Measurements from ENCODE around the gene SF3A2. TPM values are rescaled to one million over a fixed set of nuclear protein-coding genes. Genes with fewer than 3 reads are reported as not detected.
A peak's percentile ranks its signal among the peaks of the same experiment; 100 is the strongest.

Gene SF3A2
- total RNA-seq, 1 donor from 2014 or later: 28.7 TPM

- no peak overlapping the region for H3K4me3 ChIP-seq
- no peaks in the 10 kb centered on the region for H3K36me3 ChIP-seq
- H3K27ac ChIP-seq (replicated peaks): no peak overlapping the region
- TF ChIP-seq, protein P1, sequence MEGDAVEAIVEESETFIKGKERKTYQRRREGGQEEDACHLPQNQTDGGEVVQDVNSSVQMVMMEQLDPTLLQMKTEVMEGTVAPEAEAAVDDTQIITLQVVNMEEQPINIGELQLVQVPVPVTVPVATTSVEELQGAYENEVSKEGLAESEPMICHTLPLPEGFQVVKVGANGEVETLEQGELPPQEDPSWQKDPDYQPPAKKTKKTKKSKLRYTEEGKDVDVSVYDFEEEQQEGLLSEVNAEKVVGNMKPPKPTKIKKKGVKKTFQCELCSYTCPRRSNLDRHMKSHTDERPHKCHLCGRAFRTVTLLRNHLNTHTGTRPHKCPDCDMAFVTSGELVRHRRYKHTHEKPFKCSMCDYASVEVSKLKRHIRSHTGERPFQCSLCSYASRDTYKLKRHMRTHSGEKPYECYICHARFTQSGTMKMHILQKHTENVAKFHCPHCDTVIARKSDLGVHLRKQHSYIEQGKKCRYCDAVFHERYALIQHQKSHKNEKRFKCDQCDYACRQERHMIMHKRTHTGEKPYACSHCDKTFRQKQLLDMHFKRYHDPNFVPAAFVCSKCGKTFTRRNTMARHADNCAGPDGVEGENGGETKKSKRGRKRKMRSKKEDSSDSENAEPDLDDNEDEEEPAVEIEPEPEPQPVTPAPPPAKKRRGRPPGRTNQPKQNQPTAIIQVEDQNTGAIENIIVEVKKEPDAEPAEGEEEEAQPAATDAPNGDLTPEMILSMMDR (IDR thresholded peaks at IDR 0.05; ENCODE audit: borderline replicate concordance): no peak
- H3K4me1 ChIP-seq: no peaks in the 10 kb centered on the region
- intact Hi-C loops (cut with micrococcal nuclease): no loop called here
- no peaks in the 10 kb centered on the region for H3K9me3 ChIP-seq (replicated peaks)
- H3K27me3 ChIP-seq (ENCODE audit: low read depth): peaks cover 18% of the 10 kb centered on the region
- no peak for DNase-seq
Measured at GRCh38 chr19:2259336-2259735, 22.7 kb downstream of the SF3A2 start.

DNA sequence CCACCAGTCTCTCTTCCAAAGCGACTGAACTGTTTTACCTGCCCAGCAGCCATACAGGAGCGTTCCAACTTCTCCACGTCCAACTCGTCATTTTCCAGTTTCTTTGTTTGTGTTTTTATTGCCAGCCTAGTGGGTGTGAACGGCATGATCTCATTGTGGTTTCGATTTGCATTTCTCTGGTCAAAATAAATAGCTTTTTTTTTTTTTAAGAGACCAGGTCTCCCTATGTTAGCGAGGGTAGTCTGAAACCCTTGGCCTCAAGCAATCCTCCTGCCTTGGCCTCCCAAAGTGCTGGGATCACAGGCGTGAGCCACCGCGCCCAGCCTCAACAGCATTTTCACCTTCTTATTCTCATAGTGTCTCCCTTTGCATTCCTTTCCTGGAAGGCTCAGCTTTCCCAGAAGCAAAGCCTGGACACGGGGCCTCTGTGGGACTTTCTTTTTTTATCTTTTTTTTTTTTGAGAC is 23.7 kb downstream of the SF3A2 start:
- intact Hi-C loops (cut with micrococcal nuclease): no loop called here
- no peaks in the 10 kb centered on the region for H3K9me3 ChIP-seq (replicated peaks)
- no peak overlapping the region for H3K27ac ChIP-seq (replicated peaks)
- H3K4me1 ChIP-seq: no peaks in the 10 kb centered on the region
- DNase-seq: no peak
- TF ChIP-seq, protein P1 (IDR thresholded peaks at IDR 0.05; ENCODE audit: borderline replicate concordance): no peak
- H3K27me3 ChIP-seq (ENCODE audit: low read depth): peaks cover 8% of the 10 kb centered on the region
- no peak overlapping the region for H3K4me3 ChIP-seq
- no peaks in the 10 kb centered on the region for H3K36me3 ChIP-seq

GRCh38 chr19:2261438-2262172 is 25.0 kb downstream of the SF3A2 start:
- no peak for DNase-seq
- H3K27me3 ChIP-seq (ENCODE audit: low read depth): no peaks in the 10 kb centered on the region
- no peak overlapping the region for H3K4me3 ChIP-seq
- TF ChIP-seq, protein P1 (IDR thresholded peaks at IDR 0.05; ENCODE audit: borderline replicate concordance): peak; percentile 65
- H3K4me1 ChIP-seq: peaks cover 4% of the 10 kb centered on the region
- no peak overlapping the region for H3K27ac ChIP-seq (replicated peaks)
- intact Hi-C loops (cut with micrococcal nuclease): no loop called here
- H3K36me3 ChIP-seq: no peaks in the 10 kb centered on the region
- H3K9me3 ChIP-seq (replicated peaks): no peaks in the 10 kb centered on the region

GRCh38 chr19:2266183-2266993 is 29.8 kb downstream of the SF3A2 start:
- peaks cover 4% of the 10 kb centered on the region for H3K36me3 ChIP-seq
- TF ChIP-seq, protein P1 (IDR thresholded peaks at IDR 0.05; ENCODE audit: borderline replicate concordance): no peak
- intact Hi-C loops (cut with micrococcal nuclease): no loop called here
- no peaks in the 10 kb centered on the region for H3K27me3 ChIP-seq (ENCODE audit: low read depth)
- H3K4me1 ChIP-seq: peaks cover 33% of the 10 kb centered on the region
- DNase-seq: peak; percentile 89
- H3K4me3 ChIP-seq: no peak overlapping the region
- no peaks in the 10 kb centered on the region for H3K9me3 ChIP-seq (replicated peaks)
- peak overlapping the region; percentile 34 for H3K27ac ChIP-seq (replicated peaks)

DNA sequence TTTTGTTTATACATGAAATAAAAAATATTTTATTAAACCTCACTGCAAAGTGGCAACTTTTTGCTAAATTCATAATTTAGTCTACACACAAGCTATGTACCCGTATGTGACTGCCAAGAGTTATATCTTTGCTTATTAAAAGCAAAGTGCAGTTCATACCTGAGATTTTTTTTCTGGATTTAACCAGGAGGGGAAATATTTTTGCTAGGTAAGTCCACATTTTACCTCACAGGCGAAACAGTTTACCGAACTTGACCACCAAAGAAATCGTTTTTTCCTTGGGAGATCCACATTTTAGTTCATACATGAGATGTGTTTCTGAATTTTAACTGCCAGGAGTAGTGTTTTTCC is 31.8 kb downstream of the SF3A2 start:
- Histone ChIP-seq H3K4me1 (peaks cover 53% of the 10 kb centered on the region), H3K9me3 (replicated peaks) (no peaks in the 10 kb centered on the region), H3K4me3 (peak overlapping the region; percentile 99), H3K27me3 (ENCODE audit: low read depth) (no peaks in the 10 kb centered on the region), H3K27ac (replicated peaks) (peak overlapping the region; percentile 98), H3K36me3 (peaks cover 25% of the 10 kb centered on the region)
- TF ChIP-seq, protein P1 (IDR thresholded peaks at IDR 0.05; ENCODE audit: borderline replicate concordance): no peak
- DNase-seq: no peak
- intact Hi-C loops (cut with micrococcal nuclease): no loop called here

Measured in left ventricle myocardium inferior (tissue), 1 donor.